Measurements from ENCODE around the gene SNAPC2. TPM values are rescaled to one million over a fixed set of nuclear protein-coding genes. Genes with fewer than 3 reads are reported as not detected.
"Not testable (repeated sequence)": the region's sequence is repeated elsewhere in the genome, so short reads cannot be mapped to it uniquely, and the experiment has no call there.

SNAPC2 gene
- total RNA-seq, 1 donor from 2014 or later, result 14.4 TPM

- TF ChIP-seq, protein P1, sequence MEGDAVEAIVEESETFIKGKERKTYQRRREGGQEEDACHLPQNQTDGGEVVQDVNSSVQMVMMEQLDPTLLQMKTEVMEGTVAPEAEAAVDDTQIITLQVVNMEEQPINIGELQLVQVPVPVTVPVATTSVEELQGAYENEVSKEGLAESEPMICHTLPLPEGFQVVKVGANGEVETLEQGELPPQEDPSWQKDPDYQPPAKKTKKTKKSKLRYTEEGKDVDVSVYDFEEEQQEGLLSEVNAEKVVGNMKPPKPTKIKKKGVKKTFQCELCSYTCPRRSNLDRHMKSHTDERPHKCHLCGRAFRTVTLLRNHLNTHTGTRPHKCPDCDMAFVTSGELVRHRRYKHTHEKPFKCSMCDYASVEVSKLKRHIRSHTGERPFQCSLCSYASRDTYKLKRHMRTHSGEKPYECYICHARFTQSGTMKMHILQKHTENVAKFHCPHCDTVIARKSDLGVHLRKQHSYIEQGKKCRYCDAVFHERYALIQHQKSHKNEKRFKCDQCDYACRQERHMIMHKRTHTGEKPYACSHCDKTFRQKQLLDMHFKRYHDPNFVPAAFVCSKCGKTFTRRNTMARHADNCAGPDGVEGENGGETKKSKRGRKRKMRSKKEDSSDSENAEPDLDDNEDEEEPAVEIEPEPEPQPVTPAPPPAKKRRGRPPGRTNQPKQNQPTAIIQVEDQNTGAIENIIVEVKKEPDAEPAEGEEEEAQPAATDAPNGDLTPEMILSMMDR (IDR thresholded peaks at IDR 0.05), result no peak
- peaks cover 36% of the 10 kb centered on the region for H3K4me1 Mint-ChIP-seq
- H3K27me3 Mint-ChIP-seq, result peaks cover 18% of the 10 kb centered on the region
- DNase-seq (peak; percentile 49), ATAC-seq (ENCODE audit: low read depth) (no peak)
- H3K36me3 Mint-ChIP-seq (ENCODE audit: low read depth), result peaks cover 19% of the 10 kb centered on the region
- CTCF ChIA-PET, result interaction anchor here (1.3 kb wide), 1 partner anchor 13 kb away, joined by 4 read pairs; the partner anchor contains the start of gene MAP2K7
- POLR2A ChIA-PET, result interaction anchor here (0.6 to 1.4 kb wide), 3 partner anchors 8 to 228 kb away, joined by 3 to 4 read pairs (median 4); partner anchors contain the start of gene MAP2K7
- no peak overlapping the region for H3K27ac Mint-ChIP-seq
- no peaks in the 10 kb centered on the region for H3K9me3 Mint-ChIP-seq
- H3K4me3 Mint-ChIP-seq, result peak overlapping the region; percentile 50
- intact Hi-C loops (cut with micrococcal nuclease), result no loop called here
Measured at GRCh38 chr19:7916103-7916954, 3.8 kb upstream of the SNAPC2 start.

DNA sequence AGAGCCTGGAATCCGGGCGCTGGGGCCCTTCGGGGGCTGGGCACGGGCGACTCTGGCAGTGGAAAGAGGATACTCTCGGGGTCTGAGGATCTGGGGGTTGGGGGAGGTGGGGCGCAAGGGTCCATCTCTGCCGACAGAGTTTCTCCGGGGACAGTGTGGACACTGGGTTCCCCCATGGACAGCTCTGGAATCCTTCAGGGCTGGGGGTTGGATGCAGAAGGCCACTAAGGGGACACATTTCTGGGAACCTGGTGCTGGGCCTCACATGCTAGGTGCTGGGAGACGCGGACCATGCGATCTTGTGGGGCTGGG, 3.2 kb upstream of the SNAPC2 start:
- DNase-seq, result no peak
- Mint-ChIP-seq H3K4me1 (peaks cover 41% of the 10 kb centered on the region), H3K27ac (no peak overlapping the region), H3K36me3 (ENCODE audit: low read depth) (peaks cover 14% of the 10 kb centered on the region), H3K4me3 (peak overlapping the region; percentile 75), H3K27me3 (peaks cover 18% of the 10 kb centered on the region), H3K9me3 (no peaks in the 10 kb centered on the region)
- TF ChIP-seq, protein P1 (IDR thresholded peaks at IDR 0.05), result no peak
- no peak for ATAC-seq (ENCODE audit: low read depth)
- ChIA-PET POLR2A (interaction anchor here (0.8 to 1.4 kb wide), 2 partner anchors 9 to 14 kb away, joined by 3 to 4 read pairs; partner anchors contain the start of gene MAP2K7), CTCF (interaction anchor here (1.3 kb wide), 1 partner anchor 13 kb away, joined by 4 read pairs; the partner anchor contains the start of gene MAP2K7)
- intact Hi-C loops (cut with micrococcal nuclease), result no loop called here

GRCh38 chr19:7917267-7918061, 2.7 kb upstream of the SNAPC2 start:
- intact Hi-C loops (cut with micrococcal nuclease), result no loop called here
- Mint-ChIP-seq H3K27ac (no peak overlapping the region), H3K27me3 (peaks cover 18% of the 10 kb centered on the region), H3K4me1 (peaks cover 45% of the 10 kb centered on the region), H3K4me3 (peak overlapping the region; percentile 75), H3K9me3 (no peaks in the 10 kb centered on the region), H3K36me3 (ENCODE audit: low read depth) (peaks cover 16% of the 10 kb centered on the region)
- CTCF ChIA-PET, result interaction anchor here (0.7 to 1.2 kb wide), 5 partner anchors 11 to 238 kb away, joined by 3 to 4 read pairs (median 3); partner anchors contain the start of gene TIMM44
- ATAC-seq (ENCODE audit: low read depth) (no peak), DNase-seq (peak; percentile 55)
- TF ChIP-seq, protein P1 (IDR thresholded peaks at IDR 0.05), result no peak
- POLR2A ChIA-PET, result interaction anchor here (0.6 to 1.4 kb wide), 6 partner anchors 9 to 288 kb away, joined by 3 to 5 read pairs (median 4); partner anchors contain the start of genes PET100, TIMM44 and XAB2

GRCh38 chr19:7918062-7918614, 2.0 kb upstream of the SNAPC2 start:
- peaks cover 18% of the 10 kb centered on the region for H3K27me3 Mint-ChIP-seq
- not testable (repeated sequence) for ATAC-seq (ENCODE audit: low read depth)
- POLR2A ChIA-PET, result interaction anchor here (0.6 to 1.3 kb wide), 5 partner anchors 15 to 288 kb away, joined by 3 to 5 read pairs (median 4); partner anchors contain the start of genes PET100, TIMM44 and XAB2

More at GRCh38 chr19:7918062-7918614, 2.0 kb upstream of the SNAPC2 start:
- DNase-seq; H3K27ac Mint-ChIP-seq; intact Hi-C loops (cut with micrococcal nuclease); H3K9me3 Mint-ChIP-seq: not testable (repeated sequence)
- CTCF ChIA-PET, result interaction anchor here (0.9 to 1.2 kb wide), 4 partner anchors 11 to 49 kb away, joined by 3 to 4 read pairs (median 3); partner anchors contain the start of gene TIMM44
- Mint-ChIP-seq H3K4me1 (peaks cover 47% of the 10 kb centered on the region), H3K36me3 (ENCODE audit: low read depth) (peaks cover 14% of the 10 kb centered on the region), H3K4me3 (peak overlapping the region; percentile 35)
